Endothelial cell of hepatic sinusoid (primary cell): Measurements from ENCODE around the gene SRP14.
"Not testable (repeated sequence)": the region's sequence is repeated elsewhere in the genome, so short reads cannot be mapped to it uniquely, and the experiment has no call there.

Experiments
- in situ Hi-C: cut with HindIII; loops from 2 replicates; pipeline ENCODE4 v1.10.0; 2017; ENCODE audit warnings: low sequenced_read_pairs

Gene SRP14

DNA sequence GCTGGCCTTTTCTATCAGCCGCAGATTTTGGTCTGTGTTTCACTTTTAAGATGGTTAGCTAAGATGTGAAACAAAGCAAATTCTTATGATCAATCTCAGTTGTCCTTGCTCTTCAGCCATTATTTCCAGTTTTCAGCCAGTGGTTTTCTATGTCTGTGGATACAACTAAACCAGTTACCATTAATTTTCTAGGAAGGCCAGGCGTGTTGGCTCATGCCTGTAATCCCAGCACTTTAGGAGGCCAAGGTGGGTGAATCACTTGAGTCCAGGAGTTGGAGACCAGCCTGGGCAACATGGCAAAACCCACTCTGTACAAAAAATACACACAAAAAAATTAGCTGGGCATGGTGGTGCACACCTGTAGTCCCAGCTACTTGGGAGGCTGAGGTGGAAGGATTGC lies 42.8 kb downstream of the SRP14 start:
- in situ Hi-C loops = not testable (repeated sequence)

DNA sequence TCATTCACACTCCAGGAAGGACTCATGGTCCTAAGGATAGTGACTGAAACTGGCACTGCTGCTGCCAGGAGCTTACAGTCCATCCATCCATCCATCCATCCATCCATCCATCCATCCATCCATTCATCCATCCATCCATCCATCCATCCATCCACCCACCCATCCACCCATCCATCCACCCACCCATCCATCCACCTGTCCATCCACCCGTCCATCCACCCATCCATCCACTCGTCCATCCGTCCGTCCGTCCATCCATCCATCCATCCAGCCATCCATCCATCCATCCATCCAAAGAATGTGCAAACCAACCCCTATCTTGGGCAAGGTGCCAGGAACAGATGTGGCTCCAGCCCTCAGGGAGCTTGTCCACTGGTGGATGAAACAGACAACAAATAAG lies 46.0 kb downstream of the SRP14 start:
- in situ Hi-C loops = not testable (repeated sequence)

DNA sequence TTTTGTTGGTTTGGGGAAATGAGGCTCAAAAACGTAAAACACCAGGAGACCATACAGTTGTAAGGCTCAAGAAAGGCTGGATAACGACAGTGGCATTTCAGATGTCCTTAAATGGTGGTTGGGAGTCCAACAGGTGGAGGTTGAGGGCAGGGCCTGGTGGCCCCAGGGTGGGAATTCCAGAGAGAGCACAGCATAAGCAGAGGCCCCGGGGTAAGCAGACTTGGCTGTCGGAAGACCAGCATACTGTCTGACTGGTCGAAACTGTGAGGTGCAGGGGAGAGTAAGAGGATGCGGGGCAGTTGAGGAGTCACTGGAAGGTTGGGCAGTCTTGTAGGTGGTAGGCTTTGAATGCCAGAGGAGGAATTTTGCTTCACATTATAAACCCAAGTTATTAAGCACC lies 48.3 kb downstream of the SRP14 start:
- in situ Hi-C loops = no loop called here

DNA sequence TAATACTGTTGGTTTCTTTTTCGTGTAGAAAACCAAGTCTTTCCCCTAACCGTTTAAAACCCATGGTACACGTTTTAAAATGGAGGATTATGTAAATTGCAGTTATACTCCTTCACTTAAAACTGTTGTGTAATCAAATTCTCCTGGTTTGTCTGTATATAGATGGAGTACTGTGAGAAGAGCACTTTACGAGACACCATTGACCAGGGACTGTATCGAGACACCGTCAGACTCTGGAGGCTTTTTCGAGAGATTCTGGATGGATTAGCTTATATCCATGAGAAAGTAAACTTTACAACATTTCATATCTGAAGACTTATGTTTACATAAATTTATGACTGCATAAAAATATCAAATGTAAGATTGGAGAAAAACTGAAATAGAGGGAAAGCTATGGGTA lies 51.2 kb downstream of the SRP14 start:
- in situ Hi-C loops = no loop called here
